NCI-H1436 (cell line): ENCODE measurements around the gene ABCB10.
"Not testable (repeated sequence)": the region's sequence is repeated elsewhere in the genome, so short reads cannot be mapped to it uniquely, and the experiment has no call there.

Experiments
- DNase-seq: peaks from one replicate; lab custom pipeline; 2025; lab: John Stamatoyannopoulos, UW

Gene ABCB10

DNA sequence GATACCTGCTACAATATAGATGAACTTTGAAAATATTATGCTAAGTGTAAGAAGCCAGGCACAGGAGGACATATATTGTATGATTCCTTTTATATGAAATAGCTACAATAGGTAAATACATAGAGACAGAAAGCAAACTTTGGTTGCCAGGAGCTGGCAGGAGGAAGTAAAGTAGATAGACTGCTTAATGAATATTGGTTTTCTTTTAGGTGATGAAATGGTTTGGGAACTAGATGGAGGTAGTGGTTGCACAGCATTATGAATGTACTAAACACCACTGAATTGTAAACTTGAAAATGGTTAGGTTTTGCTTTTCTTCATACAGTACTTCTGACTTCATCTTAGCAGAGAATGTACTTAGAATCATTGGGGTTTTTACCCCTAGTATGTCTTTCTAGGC, 21.5 kb downstream of the ABCB10 start:
- no peak for DNase-seq

DNA sequence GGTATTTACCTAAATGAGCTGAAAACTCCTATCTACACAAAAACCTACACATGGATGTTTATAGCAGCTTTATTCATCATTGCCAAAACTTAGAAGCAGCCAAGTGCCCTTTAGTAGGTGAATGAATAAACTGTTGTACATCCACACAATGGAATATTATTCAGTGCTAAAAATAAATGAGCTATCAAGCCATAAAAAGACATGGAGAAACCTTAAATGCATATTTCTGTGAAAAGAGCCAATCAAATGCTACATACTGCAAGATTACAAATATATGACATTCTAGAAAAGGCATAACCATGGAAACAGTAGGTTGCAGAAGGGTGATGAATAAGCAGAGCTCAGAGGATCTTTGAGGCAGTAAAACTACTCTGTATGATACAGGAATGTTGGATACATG, 23.3 kb downstream of the ABCB10 start:
- no peak for DNase-seq

DNA sequence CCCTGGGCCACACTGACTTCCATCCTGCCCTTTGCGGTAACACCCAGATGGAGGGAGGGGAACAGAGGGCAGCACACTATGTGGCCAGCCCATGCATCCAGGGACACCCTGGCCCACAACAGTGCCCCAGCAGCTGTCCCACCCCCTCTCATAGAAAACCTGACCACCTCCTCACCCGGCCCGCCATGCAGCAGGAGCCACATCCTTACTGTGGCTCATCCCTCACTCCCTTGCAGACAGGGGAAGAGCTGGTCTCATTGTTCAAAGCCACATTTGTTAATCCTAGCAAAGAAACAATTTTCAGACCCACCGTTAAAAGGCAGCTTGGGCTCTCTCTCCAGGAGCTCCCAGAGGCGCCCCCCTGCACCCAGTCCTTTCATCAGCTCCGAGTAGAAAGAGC, 27.2 kb downstream of the ABCB10 start:
- no peak for DNase-seq

GRCh38 chr1:229529639-229530038, 28.9 kb downstream of the ABCB10 start:
- no peak for DNase-seq

DNA sequence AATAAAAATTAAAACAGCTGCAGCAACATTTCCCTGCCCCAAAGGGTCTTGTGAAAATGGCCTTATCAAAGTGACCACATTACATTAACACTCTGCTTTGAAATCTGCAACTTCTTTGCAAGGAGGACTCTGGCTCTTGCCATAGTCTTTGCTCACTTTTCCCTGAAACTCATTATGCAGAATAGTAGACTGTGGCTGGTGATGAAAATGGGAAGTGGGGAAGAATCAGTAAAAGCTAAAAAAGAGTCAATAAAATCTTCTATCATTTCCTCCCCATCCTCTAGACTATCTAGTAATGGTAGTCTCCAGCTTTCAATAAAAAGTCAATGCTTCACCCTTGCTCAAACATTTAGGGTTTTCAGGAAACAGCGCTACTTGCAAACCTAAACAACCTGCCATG, 31.8 kb downstream of the ABCB10 start:
- no peak for DNase-seq

GRCh38 chr1:229523052-229523451, 35.5 kb downstream of the ABCB10 start:
- DNase-seq = no peak

GRCh38 chr1:229514578-229515275, 43.8 kb downstream of the ABCB10 start:
- peak; percentile 45 for DNase-seq

DNA sequence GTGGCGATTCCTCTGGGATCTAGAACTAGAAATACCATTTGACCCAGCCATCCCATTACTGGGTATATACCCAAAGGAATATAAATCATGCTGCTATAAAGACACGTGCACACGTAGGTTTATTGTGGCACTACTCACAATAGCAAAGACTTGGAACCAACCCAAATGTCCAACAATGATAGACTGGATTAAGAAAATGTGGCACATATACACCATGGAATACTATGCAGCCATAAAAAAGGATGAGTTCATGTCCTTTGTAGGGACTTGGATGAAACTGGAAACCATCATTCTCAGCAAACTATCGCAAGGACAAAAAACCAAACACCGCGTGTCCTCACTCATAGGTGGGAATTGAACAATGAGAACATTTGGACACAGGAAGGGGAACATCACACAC, 46.9 kb downstream of the ABCB10 start:
- DNase-seq = not testable (repeated sequence)

DNA sequence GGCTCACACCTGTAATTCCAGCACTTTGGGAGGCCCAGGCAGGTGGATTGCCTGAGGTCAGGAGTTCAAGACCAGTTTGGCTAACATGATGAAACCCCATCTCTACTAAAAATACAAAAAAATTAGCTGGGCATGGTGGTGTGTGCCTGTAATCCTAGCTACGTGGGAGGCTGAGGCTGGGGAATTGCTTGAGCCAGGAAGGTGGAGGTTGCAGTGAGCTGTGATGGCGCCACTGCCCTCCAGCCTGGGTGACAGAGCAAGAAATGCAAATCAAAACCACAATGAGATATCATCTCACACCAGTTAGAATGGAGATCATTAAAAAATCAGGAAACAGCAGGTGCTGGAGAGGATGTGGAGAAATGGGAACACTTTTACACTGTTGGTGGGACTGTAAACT, 47.3 kb downstream of the ABCB10 start:
- not testable (repeated sequence) for DNase-seq

DNA sequence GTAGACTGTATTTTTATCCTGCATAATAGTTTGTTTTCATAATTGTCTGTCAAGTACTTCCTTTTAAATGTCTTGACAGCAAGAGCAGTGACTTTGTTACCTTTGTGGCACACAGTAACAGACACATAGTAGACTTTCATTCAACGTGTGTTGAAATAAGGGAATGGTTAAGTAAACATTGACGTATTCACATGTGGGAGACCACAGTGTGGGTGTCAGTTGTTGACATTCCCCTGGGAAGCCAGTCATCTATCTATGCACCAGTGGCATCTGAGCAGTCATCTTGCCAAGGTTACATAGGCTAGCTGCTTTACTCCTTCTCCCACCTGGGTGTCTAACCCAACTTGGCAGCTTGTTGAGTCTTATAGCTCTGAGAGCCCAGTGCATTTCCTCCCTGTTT, 48.9 kb downstream of the ABCB10 start:
- DNase-seq = no peak

DNA sequence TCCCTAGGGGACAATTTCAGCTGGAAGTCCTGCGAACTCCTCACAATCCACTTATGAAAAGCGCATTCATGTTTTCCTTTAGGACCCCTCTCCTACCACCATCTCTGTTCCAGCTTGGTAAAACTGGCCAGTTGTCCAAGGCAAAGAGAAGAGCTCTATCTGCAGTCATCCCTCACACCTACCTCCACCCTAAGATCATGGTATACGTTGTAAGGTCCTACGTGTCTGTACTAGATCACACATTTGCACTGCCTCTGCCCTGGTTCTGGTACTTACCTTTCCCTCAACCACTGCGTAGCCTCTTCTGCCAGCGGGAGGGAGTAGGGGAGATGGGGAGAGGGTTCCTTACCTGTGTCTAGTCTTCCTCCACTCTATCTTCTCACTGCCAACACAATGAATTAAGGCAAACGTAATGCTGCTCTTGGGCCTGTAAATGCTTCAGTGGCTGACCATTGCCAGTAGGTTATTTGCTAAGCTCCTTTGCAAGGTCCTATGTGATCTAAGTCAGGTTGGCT, 49.6 kb downstream of the ABCB10 start:
- DNase-seq = no peak

DNA sequence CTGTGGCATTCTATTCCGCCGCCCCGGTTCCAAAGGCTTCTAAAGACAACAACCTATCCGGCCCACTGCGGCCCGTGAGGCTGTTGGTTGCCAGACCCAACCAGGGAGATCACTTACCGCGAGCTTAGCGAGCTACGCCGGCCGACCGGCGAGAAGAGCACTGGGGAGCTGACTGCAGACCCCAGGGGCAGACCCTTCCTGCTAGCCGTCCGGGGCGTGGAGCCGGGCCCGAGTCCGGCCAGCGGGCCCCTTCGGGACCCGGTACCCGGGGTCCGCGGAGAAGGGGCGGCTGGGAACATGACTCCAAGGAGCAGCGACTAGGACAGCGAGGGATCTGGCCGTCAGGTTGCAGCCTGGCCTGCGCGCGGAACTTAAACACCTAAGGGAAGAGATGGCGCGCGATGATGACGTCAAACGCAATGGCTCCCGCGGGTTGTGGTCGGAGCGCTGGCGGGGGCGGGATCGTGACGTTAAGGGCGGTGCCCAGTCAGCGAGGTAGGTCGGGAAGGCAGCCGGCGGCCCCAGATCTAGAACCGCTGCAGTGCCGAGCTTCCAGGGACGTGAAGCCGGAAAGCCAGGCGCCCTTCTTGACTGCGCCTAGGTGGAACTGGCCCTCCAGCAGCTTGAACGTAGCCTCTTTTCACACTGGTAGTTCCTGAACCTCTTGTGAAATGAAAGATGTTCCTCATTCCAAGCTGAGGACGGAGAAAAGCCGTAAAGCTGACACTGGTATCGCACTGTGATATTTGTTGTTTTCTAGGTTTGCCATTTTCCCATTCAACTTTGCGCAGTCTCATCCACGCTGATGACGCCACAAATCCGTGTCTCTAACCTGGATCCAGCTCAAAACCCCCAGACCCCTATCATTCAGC, 50.3 kb downstream of the ABCB10 start, which contains the start of gene NUP133:
Gene NUP133 (minus strand): TSS at position 391 of the 872 bp plus-strand sequence. CDS start 92 bp downstream, at position 299.
- peak; percentile 98 for DNase-seq

GRCh38 chr1:229507502-229507901, 51.0 kb downstream of the ABCB10 start:
- DNase-seq = no peak

GRCh38 chr1:229506633-229507032, 51.9 kb downstream of the ABCB10 start:
- no peak for DNase-seq

- DNase-seq = no peak
Observed at GRCh38 chr1:229495782-229496181, 62.7 kb downstream of the ABCB10 start.

GRCh38 chr1:229487181-229487580, 71.3 kb downstream of the ABCB10 start:
- no peak for DNase-seq

- no peak for DNase-seq
Observed at GRCh38 chr1:229485318-229485717, 73.2 kb downstream of the ABCB10 start.

- DNase-seq = no peak
Observed at GRCh38 chr1:229482511-229482910, 76.0 kb downstream of the ABCB10 start.

DNA sequence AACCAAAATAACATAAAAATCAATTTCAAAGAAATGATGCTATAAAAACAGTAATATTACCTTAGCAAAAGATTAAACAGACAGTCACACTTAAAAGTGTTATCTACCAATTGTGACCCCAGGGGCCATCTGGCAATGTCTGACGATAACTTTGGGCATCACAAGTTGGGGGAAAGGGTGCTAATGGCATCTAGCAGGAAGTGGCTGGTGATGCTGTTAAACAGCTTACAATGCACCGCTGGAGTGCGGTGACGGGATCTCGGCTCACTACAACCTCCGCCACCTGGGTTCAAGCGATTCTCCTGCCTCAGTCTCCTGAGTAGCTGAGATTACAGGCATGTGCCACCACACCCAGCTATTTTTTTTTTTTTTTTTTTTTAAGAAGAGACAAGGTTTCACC, 78.0 kb downstream of the ABCB10 start:
- no peak for DNase-seq

DNA sequence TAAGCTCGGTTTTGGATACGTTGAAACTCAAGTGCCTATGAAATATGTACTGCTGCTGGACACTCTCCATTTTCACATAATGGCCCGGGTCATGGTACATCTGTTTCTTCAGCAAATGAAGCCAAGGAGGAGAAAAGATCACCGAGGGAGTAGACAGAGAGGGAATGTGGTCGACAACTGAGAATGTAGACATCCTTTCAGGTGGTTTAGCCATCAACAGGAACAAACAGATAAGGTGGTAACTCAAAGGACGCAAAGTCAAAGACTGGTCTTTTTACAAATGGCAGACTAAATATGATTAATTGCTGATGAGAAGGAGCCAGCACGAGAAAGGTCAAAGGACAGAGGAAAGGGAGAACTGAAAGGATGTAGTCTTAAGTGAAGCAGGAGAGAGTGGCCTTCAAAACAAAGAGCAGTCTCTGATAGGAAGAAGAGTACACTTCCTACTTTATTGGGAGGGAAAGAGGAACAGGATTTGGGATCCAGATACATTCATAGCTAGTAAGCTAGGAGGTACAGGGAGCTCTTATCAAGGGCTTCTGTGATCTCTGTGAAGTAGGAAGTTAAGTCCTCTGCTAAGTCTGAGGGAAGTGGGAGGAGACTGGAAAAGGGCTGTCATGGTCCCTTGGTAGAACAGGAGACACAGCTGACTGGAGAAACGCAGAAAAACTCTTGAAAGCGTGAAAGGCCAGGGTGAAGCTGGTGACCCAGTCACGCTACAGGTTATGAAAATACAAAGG, 78.7 kb downstream of the ABCB10 start:
- DNase-seq = no peak

DNA sequence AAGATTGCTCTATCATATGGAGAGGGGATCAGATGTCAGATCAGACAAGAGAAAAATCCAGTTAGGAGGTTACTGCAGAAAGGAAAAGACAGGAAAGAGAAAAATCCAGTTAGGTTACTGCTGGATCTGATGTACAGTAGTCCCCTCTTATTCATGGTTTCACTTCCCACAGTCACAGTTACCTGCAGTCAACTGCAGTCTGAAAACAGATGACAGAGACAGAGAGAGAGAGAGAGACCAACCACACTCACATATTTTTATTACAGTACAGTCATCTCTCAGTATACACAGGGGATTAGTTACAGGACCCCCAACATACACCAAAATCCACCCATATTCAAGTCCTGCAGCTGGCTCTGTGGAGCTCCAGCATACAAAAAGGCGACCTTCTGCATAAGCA, 79.7 kb downstream of the ABCB10 start:
- no peak for DNase-seq

- not testable (repeated sequence) for DNase-seq
Observed at GRCh38 chr1:229475859-229476258, 82.6 kb downstream of the ABCB10 start.
